ENCODE data around the gene RNF167.

The RNF167 gene

GRCh38 chr17:4950075-4950745 lies 10.1 kb downstream of the RNF167 start:
- peak overlapping the region; percentile 81 for H3K4me3 ChIP-seq (ENCODE audit: low read depth, low read length)
- peak overlapping the region; percentile 88 for H3K9ac ChIP-seq (ENCODE audit: low read depth, low read length)
- H3K36me3 ChIP-seq (ENCODE audit: control insufficient read depth, insufficient read depth, low read length) = peaks cover 20% of the 10 kb centered on the region
- no peaks in the 10 kb centered on the region for H3K27me3 ChIP-seq (ENCODE audit: control insufficient read depth, insufficient read depth, low read length)
- H3K4me1 ChIP-seq (ENCODE audit: control insufficient read depth, insufficient read depth, low read length) = peaks cover 13% of the 10 kb centered on the region
- no peaks in the 10 kb centered on the region for H3K9me3 ChIP-seq (ENCODE audit: control insufficient read depth, insufficient read depth, low read length)

GRCh38 chr17:4950746-4951204 lies 10.7 kb downstream of the RNF167 start, which contains the start of gene ENO3:
TSS of gene ENO3 (plus strand) at chr17:4951119. CDS start at chr17:4951830, 711 bp downstream.
- peak within 1 kb of the TSS; percentile 88 for H3K9ac ChIP-seq (ENCODE audit: low read depth, low read length)
- H3K9me3 ChIP-seq (ENCODE audit: control insufficient read depth, insufficient read depth, low read length) = no peaks in the 10 kb centered on the region
- H3K4me1 ChIP-seq (ENCODE audit: control insufficient read depth, insufficient read depth, low read length) = peaks cover 13% of the 10 kb centered on the region
- no peaks in the 10 kb centered on the region for H3K27me3 ChIP-seq (ENCODE audit: control insufficient read depth, insufficient read depth, low read length)
- peaks cover 15% of the 10 kb centered on the region for H3K36me3 ChIP-seq (ENCODE audit: control insufficient read depth, insufficient read depth, low read length)
- H3K4me3 ChIP-seq (ENCODE audit: low read depth, low read length) = peak within 1 kb of the TSS; percentile 81

- H3K27me3 ChIP-seq (ENCODE audit: control insufficient read depth, insufficient read depth, low read length) = no peaks in the 10 kb centered on the region
- H3K9ac ChIP-seq (ENCODE audit: low read depth, low read length) = peak overlapping the region; percentile 62
- H3K4me1 ChIP-seq (ENCODE audit: control insufficient read depth, insufficient read depth, low read length) = peaks cover 9% of the 10 kb centered on the region
- H3K4me3 ChIP-seq (ENCODE audit: low read depth, low read length) = peak overlapping the region; percentile 81
- H3K9me3 ChIP-seq (ENCODE audit: control insufficient read depth, insufficient read depth, low read length) = no peaks in the 10 kb centered on the region
- H3K36me3 ChIP-seq (ENCODE audit: control insufficient read depth, insufficient read depth, low read length) = peaks cover 11% of the 10 kb centered on the region
Observed at GRCh38 chr17:4951486-4951885, 11.4 kb downstream of the RNF167 start.

- peaks cover 9% of the 10 kb centered on the region for H3K4me1 ChIP-seq (ENCODE audit: control insufficient read depth, insufficient read depth, low read length)
- H3K36me3 ChIP-seq (ENCODE audit: control insufficient read depth, insufficient read depth, low read length) = peaks cover 3% of the 10 kb centered on the region
- no peaks in the 10 kb centered on the region for H3K27me3 ChIP-seq (ENCODE audit: control insufficient read depth, insufficient read depth, low read length)
- no peak overlapping the region for H3K9ac ChIP-seq (ENCODE audit: low read depth, low read length)
- H3K4me3 ChIP-seq (ENCODE audit: low read depth, low read length) = no peak overlapping the region
- no peaks in the 10 kb centered on the region for H3K9me3 ChIP-seq (ENCODE audit: control insufficient read depth, insufficient read depth, low read length)
Observed at GRCh38 chr17:4953451-4953961, 13.4 kb downstream of the RNF167 start.

- Histone ChIP-seq H3K4me3 (ENCODE audit: low read depth, low read length) (no peak overlapping the region), H3K36me3 (ENCODE audit: control insufficient read depth, insufficient read depth, low read length) (peaks cover 10% of the 10 kb centered on the region), H3K9ac (ENCODE audit: low read depth, low read length) (no peak overlapping the region), H3K9me3 (ENCODE audit: control insufficient read depth, insufficient read depth, low read length) (no peaks in the 10 kb centered on the region), H3K4me1 (ENCODE audit: control insufficient read depth, insufficient read depth, low read length) (peaks cover 12% of the 10 kb centered on the region), H3K27me3 (ENCODE audit: control insufficient read depth, insufficient read depth, low read length) (no peaks in the 10 kb centered on the region)
Observed at GRCh38 chr17:4955091-4955490, 15.0 kb downstream of the RNF167 start.

GRCh38 chr17:4956493-4957061 lies 16.5 kb downstream of the RNF167 start:
- Histone ChIP-seq H3K4me1 (ENCODE audit: control insufficient read depth, insufficient read depth, low read length) (peaks cover 11% of the 10 kb centered on the region), H3K36me3 (ENCODE audit: control insufficient read depth, insufficient read depth, low read length) (peaks cover 10% of the 10 kb centered on the region), H3K9ac (ENCODE audit: low read depth, low read length) (no peak overlapping the region), H3K27me3 (ENCODE audit: control insufficient read depth, insufficient read depth, low read length) (no peaks in the 10 kb centered on the region), H3K9me3 (ENCODE audit: control insufficient read depth, insufficient read depth, low read length) (no peaks in the 10 kb centered on the region), H3K4me3 (ENCODE audit: low read depth, low read length) (no peak overlapping the region)

GRCh38 chr17:4958102-4958501 lies 18.0 kb downstream of the RNF167 start:
- H3K4me3 ChIP-seq (ENCODE audit: low read depth, low read length) = no peak overlapping the region
- no peak overlapping the region for H3K9ac ChIP-seq (ENCODE audit: low read depth, low read length)
- H3K36me3 ChIP-seq (ENCODE audit: control insufficient read depth, insufficient read depth, low read length) = peaks cover 10% of the 10 kb centered on the region
- no peaks in the 10 kb centered on the region for H3K27me3 ChIP-seq (ENCODE audit: control insufficient read depth, insufficient read depth, low read length)
- H3K4me1 ChIP-seq (ENCODE audit: control insufficient read depth, insufficient read depth, low read length) = peaks cover 7% of the 10 kb centered on the region
- no peaks in the 10 kb centered on the region for H3K9me3 ChIP-seq (ENCODE audit: control insufficient read depth, insufficient read depth, low read length)

GRCh38 chr17:4959261-4959965 lies 19.3 kb downstream of the RNF167 start:
- no peaks in the 10 kb centered on the region for H3K9me3 ChIP-seq (ENCODE audit: control insufficient read depth, insufficient read depth, low read length)
- H3K27me3 ChIP-seq (ENCODE audit: control insufficient read depth, insufficient read depth, low read length) = no peaks in the 10 kb centered on the region
- H3K9ac ChIP-seq (ENCODE audit: low read depth, low read length) = peak overlapping the region; percentile 16
- peaks cover 7% of the 10 kb centered on the region for H3K4me1 ChIP-seq (ENCODE audit: control insufficient read depth, insufficient read depth, low read length)
- no peak overlapping the region for H3K4me3 ChIP-seq (ENCODE audit: low read depth, low read length)
- H3K36me3 ChIP-seq (ENCODE audit: control insufficient read depth, insufficient read depth, low read length) = peaks cover 10% of the 10 kb centered on the region

- Histone ChIP-seq H3K27me3 (ENCODE audit: control insufficient read depth, insufficient read depth, low read length) (no peaks in the 10 kb centered on the region), H3K9me3 (ENCODE audit: control insufficient read depth, insufficient read depth, low read length) (no peaks in the 10 kb centered on the region), H3K4me3 (ENCODE audit: low read depth, low read length) (no peak overlapping the region), H3K36me3 (ENCODE audit: control insufficient read depth, insufficient read depth, low read length) (peaks cover 10% of the 10 kb centered on the region), H3K4me1 (ENCODE audit: control insufficient read depth, insufficient read depth, low read length) (peaks cover 7% of the 10 kb centered on the region), H3K9ac (ENCODE audit: low read depth, low read length) (peak overlapping the region; percentile 16)
Observed at GRCh38 chr17:4960279-4960922, 20.3 kb downstream of the RNF167 start.

GRCh38 chr17:4965311-4965986 lies 25.4 kb downstream of the RNF167 start:
- Histone ChIP-seq H3K9ac (ENCODE audit: low read depth, low read length) (no peak overlapping the region), H3K4me3 (ENCODE audit: low read depth, low read length) (no peak overlapping the region), H3K9me3 (ENCODE audit: control insufficient read depth, insufficient read depth, low read length) (no peaks in the 10 kb centered on the region), H3K4me1 (ENCODE audit: control insufficient read depth, insufficient read depth, low read length) (peaks cover 10% of the 10 kb centered on the region), H3K27me3 (ENCODE audit: control insufficient read depth, insufficient read depth, low read length) (no peaks in the 10 kb centered on the region), H3K36me3 (ENCODE audit: control insufficient read depth, insufficient read depth, low read length) (peaks cover 8% of the 10 kb centered on the region)

All from iPS-15b (cell line).